Pulmonary artery endothelial cell (primary cell): ENCODE results near the gene ARL1. TPM values are rescaled to one million over a fixed set of nuclear protein-coding genes. Genes with fewer than 3 reads are reported as not detected.
A peak's percentile ranks its signal among the peaks of the same experiment; 100 is the strongest.
"Not testable (repeated sequence)": the region's sequence is repeated elsewhere in the genome, so short reads cannot be mapped to it uniquely, and the experiment has no call there.

ENCODE experiments used
- DNase-seq: peaks from one replicate; pipeline ENCODE4 v3.0.0-alpha.2; 2011; ENCODE audit warnings: low read depth, low spot score
- total RNA-seq: library from RNA; depleted of rRNA; stranded (reverse); fragments of >200 nt; gene quantifications from 2 replicates; pipeline ENCODE4 v1.2.3, GENCODE V29; 2014

Gene ARL1
- total RNA-seq: 92.5 and 125 TPM in 2 replicates

GRCh38 chr12:101407436-101408345 is at the start of gene ARL1:
Gene ARL1 (minus strand): TSS chr12:101407772. CDS start chr12:101407645, 127 bp downstream.
- peak; percentile 69 for DNase-seq

DNA sequence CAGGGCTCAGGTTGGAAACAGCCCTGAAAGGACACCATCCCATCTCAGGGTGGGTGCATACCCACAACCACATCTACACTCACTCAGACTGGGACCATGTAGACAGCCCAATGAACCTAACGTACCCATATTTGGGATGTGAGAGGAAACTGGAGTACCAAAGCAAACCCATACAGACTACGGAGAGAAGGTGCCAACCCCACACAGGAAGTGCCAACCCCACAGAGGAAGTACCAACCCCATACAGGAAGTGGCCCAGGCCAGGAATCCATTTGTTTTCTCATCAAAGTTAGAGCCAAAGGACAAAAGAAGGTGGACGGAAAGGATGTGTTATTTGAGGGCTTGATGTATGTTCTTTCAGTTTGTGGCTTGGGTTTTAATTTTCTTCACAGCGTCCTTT is 48.1 kb upstream of the ARL1 start:
- no peak for DNase-seq

DNA sequence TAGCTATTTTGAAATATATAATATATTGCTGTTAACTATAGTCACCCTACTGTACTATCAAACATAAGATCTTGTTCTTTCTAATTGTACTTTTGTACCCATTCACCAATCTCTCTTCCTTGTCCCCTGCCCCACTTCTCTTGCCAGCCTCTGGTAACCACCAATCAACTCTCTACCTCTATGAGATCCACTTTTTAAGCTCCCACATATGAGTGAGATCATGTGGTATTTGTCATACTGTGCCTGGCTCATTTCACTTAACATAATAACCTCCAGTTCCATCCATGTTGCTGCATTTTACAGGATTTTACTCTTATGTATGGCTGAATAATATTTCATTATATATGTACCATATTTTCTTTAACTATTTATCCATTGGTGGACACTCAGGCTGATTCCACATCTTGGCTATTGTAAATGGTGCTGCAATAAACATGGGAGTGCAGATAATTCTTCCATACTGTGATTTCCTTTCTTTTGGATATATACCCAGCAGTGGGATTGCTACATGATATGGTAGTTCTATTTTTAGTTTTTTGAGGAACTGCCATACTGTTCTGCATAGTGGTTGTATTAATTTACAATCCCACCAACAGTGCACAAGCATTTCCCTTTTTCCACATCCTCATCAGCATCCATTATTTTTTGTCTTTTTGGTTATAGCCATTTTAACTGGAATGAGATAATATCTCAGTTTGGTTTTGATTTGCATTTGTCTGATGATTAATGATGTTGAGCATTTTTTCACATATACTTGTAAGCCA is 34.1 kb upstream of the ARL1 start:
- DNase-seq: no peak

DNA sequence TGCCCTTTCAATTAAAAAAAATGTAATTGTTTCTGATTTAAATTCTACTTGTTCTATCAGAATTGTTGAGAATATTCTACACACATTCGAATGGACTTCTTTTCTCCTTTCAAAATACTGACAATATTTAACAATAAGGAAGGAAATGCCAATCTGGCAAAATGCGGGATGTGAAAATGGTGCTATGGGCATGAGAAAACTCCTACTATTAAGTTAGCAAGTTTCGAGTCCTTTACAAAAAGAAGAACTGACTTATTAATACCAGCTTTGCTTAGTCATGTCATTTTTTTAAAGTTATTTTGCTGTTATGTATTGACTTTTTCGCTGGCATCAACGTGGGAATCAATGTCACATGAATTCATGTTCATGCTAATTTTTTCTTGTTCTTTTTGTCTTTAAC is 31.7 kb upstream of the ARL1 start:
- no peak for DNase-seq

DNA sequence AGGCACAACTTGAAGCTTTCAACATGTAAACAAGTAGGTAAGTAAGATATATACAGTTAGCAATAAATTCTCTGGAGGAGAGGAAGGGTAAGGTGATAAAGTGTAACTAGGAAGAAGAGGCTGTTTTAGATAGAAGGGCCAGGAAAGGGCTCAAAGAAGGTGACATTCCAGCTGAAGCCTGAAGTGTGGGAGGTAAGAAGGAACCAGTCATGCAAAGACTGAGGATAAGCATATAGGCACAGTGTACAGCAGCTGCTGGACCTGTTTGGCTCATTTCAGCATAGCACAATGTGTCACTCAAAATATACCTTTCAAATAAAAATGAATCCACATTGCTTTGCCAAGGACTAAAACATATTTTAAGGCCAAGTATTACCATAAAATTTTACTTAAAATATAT is 28.6 kb upstream of the ARL1 start:
- DNase-seq: no peak

- no peak for DNase-seq
Observed at GRCh38 chr12:101430456-101430855, 22.9 kb upstream of the ARL1 start.

DNA sequence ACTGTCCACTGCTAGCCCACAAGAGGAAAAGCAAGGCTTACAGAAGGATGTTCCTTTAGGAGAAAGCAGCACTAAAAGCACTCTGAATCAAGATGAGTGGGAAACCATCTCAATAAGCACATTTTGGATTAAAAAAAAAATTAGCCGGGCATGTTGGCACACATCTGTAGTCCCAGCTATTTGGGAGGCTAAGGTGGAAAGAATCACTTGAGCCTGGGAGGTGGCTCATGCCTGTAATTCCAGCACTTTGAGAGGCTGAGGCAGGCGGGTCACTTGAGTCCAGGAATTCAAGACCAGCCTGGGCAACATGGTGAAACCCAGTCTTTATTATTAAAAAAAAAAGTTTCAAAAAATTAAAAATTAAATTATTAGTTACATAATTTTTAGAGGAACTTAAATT is 17.0 kb upstream of the ARL1 start:
- DNase-seq: no peak

DNA sequence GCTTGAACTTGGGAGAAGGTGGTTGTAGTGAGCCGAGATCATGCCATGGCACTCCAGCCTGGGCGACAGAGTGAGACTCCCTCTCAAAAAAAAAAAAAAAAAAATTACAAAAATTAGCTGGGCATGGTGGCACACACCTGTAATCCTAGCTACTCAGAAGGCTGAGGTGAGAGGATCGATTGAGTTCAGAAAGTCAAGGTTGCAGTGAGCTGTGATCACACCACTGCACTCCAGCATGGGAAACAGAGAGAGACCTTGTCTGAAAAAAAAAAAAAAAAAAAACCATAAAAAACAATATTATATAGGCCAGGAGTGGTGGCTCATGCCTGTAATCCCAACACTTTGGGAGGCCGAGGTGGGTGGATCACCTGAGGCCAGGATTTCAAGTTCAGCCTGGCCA is 14.5 kb upstream of the ARL1 start:
- not testable (repeated sequence) for DNase-seq

GRCh38 chr12:101415228-101415627 is 7.7 kb upstream of the ARL1 start:
- DNase-seq: no peak

DNA sequence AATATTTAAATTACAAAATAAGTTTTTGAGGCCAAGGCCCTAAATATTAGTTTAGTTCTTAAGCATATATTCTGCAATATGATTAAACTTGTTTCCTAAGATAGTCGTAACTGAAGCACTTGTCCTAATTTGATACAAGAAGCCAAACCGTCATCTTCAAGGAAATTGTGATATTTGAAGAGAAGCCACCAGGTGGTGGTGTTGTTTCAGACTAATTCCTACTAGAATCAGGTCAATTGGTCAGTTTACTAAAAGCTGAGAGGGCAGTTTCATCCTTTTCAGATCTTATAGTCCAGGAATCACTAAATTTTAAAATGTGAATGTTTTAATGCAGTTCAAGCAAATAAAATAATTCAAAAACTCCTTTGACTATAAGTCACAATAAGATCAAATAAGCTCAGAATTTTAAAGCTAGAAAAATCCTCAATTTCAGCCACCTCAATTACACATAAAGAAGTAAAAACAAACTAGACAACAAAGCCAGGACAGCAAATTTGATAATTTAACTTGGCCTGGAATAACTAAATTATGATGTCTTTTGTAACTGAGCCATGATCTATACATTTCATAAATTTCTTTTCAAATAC is 7.1 kb upstream of the ARL1 start:
- DNase-seq: peak; percentile 8

GRCh38 chr12:101410169-101410568 is 2.6 kb upstream of the ARL1 start:
- DNase-seq: not testable (repeated sequence)

GRCh38 chr12:101407049-101407435 is 530 bp downstream of the ARL1 start:
- no peak for DNase-seq

DNA sequence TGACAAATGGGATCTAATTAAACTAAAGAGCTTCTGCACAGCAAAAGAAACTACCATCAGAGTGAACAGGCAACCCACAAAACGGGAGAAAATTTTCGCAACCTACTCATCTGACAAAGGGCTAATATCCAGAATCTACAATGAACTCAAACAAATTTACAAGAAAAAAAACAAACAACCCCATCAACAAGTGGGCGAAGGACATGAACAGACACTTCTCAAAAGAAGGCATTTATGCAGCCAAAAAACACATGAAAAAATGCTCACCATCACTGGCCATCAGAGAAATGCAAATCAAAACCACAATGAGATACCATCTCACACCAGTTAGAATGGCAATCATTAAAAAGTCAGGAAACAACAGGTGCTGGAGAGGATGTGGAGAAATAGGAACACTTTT is 16.4 kb downstream of the ARL1 start:
- DNase-seq: not testable (repeated sequence)

- DNase-seq: no peak
Observed at GRCh38 chr12:101379149-101379548, 28.4 kb downstream of the ARL1 start.

- DNase-seq: no peak
Observed at GRCh38 chr12:101375573-101375972, 32.0 kb downstream of the ARL1 start.

DNA sequence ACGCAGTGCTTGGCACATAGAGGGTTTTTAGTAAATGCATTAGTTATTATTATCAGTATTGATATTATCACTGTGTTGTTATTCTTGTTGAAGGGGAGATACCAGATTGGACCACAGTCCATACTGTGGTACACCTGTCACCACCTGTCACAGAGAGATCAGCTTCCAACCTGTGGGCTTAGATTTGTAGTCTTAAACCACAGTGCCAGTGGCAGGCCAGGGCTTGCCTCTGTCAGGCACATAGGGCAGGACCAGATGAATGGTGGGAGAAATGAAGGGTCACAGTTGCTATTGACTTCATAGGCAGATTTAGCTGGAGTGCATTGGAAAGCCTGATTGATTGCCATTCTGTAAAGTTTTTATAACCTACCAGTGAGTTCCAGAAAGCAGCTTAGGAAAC is 35.1 kb downstream of the ARL1 start:
- no peak for DNase-seq

GRCh38 chr12:101368016-101368415 is 39.6 kb downstream of the ARL1 start:
- DNase-seq: no peak

- no peak for DNase-seq
Observed at GRCh38 chr12:101361455-101361854, 46.1 kb downstream of the ARL1 start.

GRCh38 chr12:101356794-101357193 is 50.8 kb downstream of the ARL1 start:
- DNase-seq: no peak

DNA sequence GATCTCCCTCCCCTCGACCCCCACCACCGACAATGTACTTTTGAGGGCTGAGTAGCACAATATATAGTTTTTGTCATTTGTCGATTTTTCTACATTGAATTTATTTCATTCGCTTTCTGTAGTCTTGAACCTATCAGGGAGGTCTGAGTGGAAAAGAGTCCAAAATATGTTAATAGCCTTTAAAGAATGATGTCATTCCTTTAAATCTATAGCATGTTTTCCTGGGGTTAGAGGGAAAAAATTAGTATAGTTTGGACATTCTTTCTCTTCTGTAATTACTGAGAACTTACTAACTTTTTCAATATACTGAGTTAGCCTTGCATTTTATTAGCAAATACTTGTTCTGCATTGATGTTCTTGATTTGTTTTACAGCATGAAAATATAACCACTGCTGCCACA is 55.9 kb downstream of the ARL1 start:
- DNase-seq: no peak

DNA sequence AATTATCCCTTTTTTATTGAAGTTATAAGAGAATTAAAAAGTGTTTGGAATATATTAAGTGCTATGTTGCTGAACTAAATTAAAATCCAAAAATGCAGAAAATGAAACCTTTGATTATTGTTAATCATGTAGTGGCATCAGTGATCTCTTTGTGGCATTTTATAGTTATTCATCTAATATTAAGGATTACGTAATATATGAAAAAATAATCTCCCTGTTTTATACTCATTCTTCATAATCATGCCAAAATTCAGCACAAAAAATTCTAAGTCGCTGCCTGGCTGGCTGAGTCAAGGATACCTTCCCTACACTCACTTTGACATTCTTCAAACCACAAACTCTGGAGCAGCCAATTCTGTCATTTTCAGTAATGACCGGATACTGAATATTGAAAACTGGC is 63.7 kb downstream of the ARL1 start:
- DNase-seq: no peak
